HG02678 (cell line): Measurements from ENCODE around the gene DIP2B.

ENCODE experiments used
- ATAC-seq: cut with Tn5 transposase; IDR thresholded peaks from one replicate; pipeline ENCODE4 v1.9.1; 2021; ENCODE audit warnings: mild to moderate bottlenecking, moderate library complexity; ENCODE audit not compliant: unreplicated experiment

DIP2B gene

DNA sequence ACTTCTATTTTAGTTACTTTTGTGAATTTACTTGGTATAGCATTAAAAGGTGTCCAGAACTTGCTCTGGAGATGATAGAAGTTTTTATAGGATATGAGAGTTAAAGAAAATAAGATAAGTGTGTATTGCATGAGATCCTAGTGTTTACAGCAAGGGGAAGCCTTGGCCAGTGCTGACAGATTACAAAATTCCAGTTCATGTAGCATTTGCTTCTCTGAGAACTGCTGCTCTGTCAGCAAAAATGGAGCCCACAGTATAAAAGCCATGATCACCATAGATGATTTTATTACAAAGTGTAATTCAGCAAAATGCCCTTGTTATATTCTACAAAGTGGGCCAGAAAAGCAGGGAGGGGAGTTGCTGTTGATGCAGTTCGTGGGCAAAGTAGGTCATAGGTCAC lies 219.1 kb downstream of the DIP2B start:
- no peak for ATAC-seq

DNA sequence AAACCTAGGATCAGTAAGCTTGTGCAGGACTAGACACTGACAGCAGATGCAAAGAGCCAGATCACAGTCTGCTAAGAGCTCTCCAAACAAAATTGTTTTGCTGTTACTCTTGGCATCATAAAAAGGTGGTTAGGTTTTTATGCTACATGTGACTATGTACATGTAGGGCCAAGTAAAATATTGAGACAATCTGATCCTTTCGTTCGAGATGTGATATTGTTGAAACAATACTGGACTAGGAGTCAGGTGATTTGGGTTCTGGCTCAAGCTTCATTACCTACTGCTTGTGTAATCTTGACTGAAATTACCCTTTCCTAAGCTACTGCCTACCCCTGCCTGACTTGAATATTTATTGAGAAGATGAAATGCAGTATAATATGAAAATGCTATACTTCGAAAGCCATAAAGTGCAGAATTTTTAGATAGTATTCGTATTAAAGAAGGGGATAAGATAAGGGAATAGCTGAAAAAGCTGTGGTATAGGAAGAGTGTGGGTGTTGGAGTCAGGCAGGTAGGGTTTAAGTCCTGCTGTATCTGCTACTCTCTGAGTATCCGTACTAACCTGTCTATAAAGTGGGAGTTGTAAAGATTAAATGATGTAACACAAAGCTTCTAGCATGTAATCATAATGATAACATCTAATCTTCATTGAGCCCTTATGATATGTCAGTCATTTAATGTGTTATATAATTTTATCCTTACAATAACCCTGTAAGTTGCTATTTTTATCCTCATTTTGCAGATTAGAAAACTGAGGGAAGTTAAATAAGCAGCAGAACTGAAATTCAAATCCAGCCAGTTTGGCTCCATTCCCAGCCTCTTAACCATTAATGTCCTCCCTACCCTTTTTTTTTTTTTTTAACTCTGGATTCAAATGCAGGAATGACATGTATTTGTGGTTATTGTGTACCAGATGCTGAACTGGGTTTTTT lies 220.5 kb downstream of the DIP2B start:
- no peak for ATAC-seq

DNA sequence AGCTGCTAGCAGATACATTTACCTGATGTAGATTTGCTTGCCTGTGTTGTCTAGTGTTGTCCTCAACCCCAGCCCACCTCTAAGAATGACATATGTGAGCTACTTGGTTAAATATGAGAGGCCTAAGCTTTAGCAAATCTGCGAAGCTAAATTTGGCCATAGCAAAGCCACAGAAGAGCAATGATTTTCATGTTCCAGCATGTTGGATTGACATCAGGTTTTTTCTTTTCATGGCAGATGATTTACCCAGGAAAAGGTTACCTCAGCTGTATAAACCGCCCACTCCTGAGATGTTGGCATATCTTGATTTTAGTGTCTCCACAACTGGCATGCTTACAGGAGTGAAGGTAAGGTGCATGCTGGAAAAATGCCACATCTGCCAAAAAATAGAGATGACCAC lies 222.7 kb downstream of the DIP2B start:
- ATAC-seq, result no peak

DNA sequence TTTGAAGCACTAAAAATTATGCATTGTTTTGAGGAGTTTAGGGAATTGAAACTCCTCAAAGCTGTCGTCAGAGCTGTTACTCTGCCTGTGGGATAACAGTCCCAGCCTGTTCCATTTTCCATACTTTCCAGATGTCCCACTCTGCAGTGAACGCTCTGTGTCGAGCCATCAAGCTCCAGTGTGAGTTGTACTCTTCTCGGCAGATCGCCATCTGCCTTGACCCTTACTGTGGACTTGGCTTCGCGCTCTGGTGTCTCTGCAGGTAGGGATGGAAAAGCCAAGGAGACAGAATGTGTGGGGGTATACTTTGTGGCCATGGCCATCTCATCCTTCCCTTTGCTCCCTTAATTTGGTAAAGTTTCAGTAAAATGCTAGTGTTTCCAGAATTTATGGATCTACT lies 223.6 kb downstream of the DIP2B start:
- ATAC-seq, result no peak

DNA sequence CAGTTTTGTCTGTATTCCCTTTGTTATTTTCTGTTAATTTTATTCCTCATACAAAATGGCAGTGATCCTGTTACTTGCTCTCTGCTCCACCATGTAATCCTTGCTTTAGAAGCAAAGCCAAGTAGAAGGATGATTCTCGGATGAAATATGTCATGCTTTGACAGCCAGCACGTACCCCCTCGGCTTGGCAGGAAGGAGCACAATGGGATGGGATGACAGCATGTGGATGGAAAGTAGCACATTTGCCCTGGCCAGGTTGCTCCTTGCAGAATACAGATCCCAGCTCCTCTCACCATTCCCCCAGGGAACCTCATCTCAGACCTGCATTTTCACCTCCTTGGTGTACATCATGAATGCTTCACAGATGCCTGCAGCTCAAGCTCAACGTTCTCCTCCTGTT lies 224.1 kb downstream of the DIP2B start:
- no peak for ATAC-seq

DNA sequence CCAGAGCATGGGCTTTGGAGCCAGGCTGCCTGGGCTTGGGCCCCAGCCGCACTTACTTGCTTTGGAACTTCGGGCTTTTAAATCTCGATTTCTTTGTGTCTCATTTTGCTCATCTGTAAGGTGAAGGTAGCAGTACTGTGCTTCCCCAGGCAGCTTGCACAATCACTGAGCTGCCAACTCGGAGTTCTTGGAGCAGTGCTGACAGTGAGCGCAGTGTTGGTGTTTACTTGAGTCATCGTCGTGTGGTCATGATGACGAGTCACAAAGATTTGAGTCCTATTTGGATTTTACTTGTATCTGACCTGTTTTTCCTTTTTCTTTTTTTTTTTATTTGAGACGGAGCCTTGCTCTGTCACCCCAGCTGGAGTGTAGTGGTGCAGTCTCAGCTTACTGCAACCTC lies 227.8 kb downstream of the DIP2B start:
- ATAC-seq, result no peak

DNA sequence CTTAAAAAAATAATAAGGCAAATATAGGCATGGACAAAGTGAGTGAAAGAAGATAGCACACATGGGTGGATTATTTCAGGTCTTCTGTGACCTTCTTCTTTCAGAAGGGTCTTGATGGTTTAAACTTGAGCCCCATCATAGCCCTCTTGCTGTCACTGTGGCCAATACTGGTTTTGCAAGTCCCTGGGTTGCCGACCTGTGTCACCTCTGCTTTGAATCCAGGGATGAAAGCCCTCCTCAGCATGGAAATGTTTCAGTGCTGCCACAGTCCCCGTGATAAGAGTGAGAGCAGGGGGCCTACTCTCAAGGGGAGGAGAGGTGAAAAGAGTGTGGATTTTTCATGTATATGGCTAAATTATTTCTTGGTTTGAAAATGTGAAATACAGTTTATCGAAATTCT lies 228.9 kb downstream of the DIP2B start:
- ATAC-seq, result no peak

DNA sequence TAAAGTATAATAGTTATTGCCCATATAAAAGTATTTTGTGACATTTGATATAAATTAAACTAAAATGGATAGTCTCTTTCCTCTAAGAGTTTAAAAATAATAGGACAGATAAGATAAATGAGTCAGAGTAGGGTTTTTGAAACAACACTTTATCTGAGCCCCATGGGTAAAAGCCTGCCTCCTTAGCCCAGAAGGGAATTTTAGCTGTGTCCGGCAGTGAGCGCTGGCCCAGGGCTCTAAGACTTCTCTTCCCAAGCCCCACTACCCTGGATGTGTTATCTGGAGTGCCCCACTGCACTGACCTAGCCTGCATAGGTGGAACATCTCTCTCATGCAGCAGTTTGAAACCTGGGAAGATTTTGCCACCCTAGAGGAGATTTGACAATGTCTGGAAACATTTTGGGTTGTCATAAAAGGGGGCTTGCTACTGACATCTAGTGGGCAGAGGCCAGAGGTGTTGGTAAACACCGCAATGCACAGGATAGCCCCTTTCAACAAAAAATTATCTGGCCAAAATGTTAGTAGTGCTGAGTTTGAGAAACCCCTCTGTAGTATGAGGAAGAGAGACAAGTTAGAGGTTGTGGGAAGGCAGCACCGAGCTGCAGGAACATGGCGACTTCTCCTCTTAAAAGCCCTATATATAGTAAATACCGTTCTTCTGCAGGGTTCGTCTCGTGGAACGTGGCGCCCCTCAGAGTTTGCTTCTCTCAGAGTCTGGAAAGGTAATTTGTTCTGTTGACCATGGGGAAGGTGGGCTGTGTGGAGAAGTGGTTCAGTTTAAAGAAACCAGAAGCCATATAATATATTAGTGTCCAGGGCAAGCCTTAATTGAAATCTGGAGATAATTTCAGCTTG lies 229.9 kb downstream of the DIP2B start:
- ATAC-seq, result no peak

DNA sequence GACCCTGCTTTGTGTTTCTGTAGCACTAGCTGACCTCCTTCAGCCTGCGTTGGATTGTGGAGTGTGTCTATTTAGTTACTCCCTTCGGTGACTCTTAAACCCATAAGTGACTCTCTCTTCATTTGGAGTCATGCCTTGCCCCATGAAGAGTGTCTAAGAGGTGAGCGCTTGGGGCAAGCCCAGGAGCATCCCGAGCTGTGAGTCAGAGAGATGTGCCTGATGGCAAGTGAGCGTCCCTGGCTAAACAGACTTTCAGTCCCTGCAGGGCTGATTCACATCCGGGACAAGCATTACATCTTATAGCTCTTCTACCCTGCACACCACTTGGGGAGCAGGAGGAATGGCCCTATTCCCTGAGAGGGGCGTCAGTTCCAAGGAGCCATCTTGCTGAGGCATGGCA lies 234.8 kb downstream of the DIP2B start:
- ATAC-seq, result no peak

DNA sequence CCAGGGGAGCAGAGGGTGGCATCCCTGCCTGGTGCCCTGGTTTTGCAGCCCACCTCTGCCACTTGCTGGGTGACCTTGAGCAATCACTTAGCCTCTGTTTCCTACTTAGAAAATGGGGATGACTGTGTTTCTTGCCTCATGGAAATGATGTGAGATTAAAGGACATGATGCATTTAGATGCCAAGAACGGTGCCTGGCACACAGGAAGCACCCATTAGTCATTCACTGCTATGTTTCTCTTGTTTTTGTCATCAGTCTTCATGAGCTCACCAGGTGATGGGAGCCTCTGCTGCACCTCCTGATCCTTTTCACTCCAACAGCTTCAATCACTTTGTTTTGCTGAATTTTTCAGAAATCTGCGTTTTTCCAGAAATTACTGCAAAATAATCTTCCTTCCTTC lies 235.5 kb downstream of the DIP2B start:
- no peak for ATAC-seq

DNA sequence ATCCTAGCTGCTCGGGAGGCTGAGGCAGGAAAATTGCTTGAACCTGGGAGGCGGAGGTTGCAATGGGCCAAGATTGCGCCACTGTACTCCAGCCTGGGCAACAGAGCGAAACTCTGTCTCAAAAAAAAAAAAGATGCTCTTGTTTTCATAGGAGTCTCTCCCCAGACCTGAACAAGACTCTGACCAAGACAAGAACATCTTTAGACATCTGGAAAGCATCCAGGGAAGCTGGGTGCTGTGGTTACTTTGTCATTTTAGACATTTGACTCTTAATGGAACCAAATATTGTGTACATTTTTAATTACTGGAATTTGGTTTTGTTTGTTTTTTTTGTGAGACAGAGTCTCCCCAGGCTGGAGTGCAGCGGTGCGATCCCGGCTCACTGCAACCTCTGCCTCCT lies 238.0 kb downstream of the DIP2B start:
- no peak for ATAC-seq

DNA sequence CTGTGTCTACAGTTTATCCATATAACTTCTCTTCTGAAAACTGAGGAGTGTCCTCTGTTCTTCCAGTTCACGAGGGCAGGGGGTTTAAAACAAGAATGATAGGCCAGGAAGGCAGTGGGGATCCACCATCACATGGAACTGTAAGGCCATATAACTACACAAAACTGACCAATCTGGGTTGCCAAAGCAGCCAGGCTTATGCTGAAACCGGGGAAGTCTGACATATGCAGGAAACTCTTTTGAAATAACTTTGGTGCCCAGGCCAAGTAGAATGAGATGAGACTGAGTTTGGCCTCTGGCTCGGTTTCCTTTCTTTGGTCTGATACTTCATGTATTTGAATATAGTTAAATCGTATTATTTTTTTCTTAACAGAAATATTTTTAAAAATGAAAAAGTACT lies 241.1 kb downstream of the DIP2B start:
- ATAC-seq, result no peak

DNA sequence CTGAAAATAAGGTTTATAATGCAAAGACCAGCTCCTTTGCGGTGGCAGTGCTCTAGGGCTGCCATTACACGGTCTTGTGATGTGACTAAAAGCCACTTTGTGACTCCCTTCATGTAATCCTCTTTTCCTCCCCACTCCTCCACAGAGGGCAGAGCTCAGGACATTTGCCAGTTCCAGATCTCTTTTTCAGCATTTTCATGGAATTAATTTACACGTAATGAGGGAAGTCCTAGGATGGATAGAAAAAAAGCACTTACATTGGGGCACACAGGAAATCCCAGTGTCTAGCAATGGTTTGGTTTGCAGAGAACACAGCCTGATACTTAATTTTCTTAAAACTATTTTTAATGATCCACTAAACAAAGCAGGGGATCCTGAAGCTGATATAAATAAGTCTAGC lies 241.6 kb downstream of the DIP2B start:
- ATAC-seq, result no peak

DNA sequence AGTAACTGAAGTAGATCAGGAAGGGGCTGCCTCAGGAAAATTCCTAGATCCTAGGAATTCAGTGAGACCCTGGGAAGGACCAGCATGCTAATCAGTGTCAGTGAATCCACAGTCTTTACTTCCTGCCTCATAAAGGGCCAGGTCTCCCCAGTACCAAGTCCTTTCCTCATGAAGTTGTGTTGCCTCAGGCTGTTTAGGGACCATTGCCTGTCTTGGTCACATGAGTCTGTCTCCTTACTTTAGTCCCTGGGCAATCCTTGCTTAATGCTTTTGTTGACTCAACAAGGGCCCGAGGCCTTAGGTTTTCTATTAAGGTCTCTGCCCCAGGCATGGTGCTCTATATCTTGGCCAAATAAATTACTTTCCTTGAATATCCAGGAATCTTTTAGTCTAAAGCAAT lies 243.0 kb downstream of the DIP2B start:
- ATAC-seq, result no peak

DNA sequence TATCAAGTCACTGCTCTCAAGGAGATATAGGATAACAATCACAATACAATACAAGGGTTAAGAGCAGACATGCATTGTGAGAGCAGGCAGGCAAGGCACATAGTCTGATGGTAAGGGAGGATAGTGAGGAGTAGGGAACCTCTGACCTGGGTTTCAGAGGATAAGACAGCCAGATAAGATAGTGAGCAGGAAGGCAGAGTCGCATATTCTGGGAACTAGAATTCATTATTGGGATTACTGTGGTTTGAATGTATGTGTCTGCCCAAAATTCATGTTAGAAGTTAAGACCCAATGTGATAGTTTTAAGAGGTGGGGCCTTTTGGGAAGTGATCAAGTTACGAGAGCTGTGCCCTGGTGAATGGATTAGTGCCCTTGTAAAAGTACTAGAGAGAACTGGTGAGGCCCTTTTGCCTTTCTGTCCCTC lies 244.7 kb downstream of the DIP2B start:
- ATAC-seq, result no peak

DNA sequence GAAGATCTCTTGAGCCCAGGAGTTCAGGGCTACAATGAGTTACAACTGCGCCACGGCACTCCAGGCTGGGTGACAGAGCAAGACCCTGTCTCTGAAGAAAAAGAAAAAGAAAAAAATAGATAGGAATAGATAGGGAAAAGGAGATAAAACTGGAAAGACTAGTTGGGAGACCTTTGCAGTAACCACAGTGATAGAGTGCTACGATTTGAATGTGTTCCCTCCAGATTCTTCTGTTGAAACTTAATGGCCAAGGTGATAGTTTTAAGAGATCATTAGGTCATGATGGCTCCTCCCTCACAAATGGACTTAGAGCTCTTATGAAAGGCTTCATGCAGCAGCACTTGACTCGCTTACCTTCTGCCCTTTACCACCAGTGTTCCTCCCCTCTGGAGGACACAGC lies 245.6 kb downstream of the DIP2B start:
- no peak for ATAC-seq

DNA sequence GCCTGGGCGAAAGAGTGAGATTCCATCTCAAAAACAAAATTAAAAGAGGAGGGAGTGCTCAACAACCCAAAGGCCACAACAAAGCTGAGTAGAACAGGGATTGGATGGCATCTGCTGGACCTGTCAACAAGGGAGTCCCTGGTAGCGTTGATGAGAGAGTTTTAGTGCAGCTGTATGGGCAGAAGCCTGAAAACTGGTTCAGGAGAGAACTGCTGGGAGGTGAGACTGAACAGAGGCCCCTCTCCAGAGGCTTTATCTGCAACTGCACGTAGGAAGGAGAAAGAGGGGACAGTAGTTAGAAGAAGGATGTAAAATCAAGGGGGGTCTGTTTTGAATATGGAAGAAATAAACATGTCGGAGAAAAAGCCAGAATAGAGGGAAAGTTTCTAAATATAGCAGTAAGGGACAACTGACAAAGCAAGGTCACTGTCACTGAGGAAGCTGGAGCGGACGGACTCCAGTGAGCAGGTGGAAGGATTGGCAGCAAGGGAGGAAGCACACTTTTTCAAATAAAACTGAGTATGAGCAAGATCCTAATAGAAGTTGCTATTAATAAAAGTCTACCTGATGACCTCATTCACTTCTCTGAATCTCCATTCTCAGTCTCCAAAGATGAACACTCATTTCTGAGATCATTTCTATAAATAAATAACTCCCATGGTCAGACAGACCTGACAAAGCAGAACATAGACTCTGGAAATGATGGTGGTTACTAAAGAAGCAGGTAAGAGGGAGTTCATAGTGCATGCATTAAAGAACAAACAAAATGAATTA lies 247.3 kb downstream of the DIP2B start:
- ATAC-seq, result no peak

DNA sequence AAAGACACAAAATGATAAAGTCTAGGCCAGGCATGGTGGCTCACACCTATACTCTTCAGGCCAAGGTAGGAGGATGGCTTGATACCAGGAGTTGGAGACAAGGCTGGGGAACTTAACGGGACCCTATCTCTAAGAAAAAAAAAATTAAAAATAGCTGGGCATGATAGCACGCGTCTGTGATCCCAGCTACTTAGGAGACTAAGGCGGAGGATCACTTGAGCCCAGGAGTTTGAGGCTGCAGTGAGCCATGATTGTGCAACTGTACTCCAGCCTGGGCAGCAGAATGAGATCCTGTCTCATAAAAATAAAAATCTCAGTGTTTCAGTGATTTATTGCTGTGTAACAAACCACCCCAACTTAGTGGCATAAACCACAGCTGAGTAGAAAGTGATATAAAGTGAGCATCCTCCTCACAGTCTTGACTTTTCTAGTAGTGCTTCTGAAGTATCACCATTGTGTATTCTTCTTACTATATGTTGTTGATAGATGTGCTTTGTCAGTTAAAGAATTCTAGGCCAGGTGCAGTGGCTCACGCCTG lies 248.5 kb downstream of the DIP2B start:
- ATAC-seq, result no peak

DNA sequence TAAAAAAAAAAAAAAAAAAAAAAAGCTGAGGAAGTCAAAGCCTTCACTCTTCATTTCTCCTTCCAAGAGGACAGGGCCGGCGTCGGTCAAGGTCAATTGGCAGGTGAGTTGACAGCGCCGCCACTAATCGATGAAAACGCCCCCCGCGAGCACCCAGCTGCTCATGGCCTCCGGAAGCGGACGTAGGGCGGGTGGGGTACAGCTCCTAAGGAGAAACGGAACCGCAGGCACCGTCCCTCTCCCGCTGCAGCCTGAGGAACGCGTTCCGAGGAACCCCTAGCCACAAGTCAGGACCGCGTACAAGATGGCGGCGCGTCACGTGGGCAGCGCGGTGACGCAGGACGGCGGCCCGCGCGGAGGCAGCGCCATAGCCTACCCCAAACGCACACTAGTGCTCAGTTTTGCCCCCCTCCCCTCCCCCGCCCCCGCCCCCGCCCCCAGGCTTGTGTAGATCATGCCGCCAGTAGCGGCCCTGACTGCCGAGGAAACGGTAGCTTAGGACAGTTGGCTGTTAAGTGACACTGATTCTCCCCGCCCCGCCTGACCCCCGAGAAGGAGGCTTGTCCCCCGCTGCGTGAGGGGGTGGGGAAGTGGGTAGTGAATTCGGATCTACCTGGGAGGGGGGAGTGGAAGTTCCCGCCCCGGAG lies 259.0 kb downstream of the DIP2B start, which contains the start of gene ATF1:
ATF1 (plus strand) TSS at position 463 of the 647 bp plus-strand sequence. CDS start 16,045 bp downstream, outside the sequence.
- peak; percentile 80 for ATAC-seq
